ENCODE measurements around the gene KDM8.
"Not testable (repeated sequence)": the region's sequence is repeated elsewhere in the genome, so short reads cannot be mapped to it uniquely, and the experiment has no call there.

KDM8 gene

DNA sequence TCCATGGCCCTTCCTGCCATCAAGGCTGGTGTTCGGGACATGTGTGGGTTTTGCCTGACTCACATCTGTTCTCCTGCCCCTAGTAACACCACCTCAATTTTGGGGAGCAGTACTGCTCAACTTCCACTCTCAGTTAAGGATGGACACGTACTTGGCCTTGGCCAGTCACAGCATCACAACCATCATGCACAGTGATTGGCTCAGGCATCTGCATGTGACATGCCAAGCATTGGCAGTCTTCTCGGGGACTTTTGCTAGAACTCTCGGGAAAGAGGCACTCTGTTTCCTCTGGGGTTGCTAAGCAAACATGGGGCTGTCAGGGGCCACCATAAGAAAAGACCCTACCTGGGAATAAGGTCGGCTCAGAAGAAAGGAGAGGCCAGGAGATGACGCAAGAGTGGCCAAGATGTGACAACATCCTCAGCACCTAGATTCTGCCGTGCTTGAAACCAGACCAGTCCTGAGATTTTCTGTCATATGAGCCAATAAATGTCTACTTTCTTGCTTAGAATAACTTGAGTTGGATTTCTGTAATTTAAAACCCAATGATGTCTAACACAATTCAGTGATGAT is 11.9 kb upstream of the KDM8 start:
- no peak for DNase-seq

DNA sequence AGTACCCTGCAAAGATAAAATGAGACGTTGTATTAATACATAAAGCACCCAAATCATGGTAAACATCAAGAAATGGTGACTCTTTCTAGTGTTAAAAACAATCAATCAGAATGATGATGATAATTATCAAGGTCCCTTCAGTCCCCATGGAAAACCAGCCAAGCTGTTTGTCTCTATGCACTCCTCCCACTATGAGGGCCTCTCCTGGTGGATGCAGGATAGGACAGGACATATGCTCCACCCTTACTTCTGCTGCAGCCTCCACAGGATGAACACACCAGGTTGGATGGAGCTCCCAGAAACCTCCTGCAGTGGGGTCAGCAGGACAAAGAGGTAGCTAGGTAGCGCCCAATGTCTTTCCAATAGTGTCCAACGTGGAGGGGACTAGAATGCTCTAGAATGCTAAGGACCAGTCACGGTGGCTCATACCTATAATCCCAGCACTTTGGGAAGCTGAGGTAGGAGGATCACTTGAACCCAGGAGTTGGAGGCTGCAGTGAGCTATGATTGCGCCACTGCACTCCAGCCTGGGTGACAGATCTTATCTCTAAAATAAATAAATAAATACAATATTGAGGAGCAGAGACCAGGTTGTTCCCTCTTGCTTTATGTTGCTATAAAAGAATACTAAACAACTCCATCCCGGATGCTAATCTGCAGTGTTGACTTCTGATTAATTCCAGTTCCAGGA is 9.9 kb upstream of the KDM8 start:
- no peak for DNase-seq

DNA sequence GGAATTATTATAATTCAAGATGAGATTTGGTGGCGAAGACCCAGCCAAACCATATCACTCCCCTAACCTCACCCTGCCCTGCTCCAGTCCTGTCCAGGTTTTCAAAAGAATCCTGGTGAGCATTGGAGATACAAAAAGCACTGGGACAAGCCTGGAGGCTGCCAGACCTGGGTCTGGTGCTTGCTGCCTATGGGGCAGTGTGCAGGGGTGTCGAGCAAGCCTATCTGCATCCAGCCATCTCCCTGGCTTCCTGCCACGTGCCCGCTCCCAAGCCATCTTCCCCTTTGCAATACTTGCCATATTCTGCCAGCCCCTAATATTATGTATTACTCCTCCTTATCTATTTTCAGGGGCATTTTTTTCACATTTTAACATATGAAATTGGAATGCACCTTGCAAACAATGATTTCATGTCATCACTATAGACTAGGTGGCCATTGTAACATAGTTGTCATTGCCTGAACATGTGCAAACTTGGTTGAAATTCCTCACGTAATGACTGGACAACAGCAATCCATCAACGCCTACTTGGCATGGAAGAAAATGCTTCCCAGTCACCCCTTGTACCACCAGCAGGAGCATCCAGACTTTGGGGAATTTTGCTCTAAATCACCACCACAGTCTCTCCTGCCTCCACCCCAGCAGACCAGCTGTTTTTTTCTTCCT is 8.1 kb upstream of the KDM8 start:
- DNase-seq, result no peak

DNA sequence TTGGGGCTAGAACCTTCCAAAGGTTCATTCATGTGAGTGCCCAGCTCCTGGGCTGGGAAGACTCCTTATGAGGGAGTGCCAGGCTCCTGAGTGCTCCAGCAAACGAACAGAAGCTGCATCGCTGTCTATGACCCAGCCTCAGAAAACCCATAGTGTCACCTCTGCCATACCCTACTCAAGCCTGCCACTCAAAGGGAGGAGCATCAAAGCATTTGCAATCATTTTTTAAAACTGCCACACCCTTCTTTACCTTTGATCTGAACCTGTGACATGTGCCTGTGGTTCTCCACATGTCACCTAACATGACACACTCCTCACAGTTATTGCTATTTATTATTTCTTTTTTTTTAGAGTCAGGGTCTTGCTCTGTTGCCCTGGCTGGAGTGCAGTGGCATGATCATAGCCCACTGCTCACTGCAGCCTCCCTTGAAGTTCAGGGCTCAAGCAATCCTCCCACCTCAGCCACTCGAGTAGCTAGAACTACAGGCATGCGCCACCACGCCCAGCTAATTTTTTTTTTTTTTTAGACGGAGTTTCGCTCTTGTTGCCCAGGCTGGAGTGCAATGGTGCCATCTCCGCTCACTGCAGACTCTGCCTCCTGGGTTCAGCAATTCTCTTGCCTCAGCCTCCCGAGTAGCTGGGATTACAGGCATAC is 7.3 kb upstream of the KDM8 start:
- peak; percentile 44 to 89 (median 72) for DNase-seq

DNA sequence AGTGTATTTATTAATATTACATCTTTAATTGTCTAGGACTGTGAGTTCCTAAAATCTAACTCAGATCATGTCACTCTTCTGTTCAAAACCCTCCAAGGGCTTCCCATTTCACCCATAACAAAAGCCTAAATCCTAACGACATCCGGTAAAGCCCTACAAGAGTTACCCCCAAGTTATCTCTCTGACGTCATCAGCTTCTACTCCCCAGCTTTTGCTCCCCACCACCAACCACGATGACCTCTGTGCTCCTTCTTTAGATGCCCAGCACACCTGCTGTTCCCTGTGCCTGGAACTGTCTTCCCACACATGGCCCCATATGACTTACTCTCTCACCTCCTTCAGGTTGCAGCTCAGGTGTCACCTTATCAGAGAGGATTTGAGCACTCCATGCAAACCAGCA is 6.3 kb upstream of the KDM8 start:
- no peak for DNase-seq

DNA sequence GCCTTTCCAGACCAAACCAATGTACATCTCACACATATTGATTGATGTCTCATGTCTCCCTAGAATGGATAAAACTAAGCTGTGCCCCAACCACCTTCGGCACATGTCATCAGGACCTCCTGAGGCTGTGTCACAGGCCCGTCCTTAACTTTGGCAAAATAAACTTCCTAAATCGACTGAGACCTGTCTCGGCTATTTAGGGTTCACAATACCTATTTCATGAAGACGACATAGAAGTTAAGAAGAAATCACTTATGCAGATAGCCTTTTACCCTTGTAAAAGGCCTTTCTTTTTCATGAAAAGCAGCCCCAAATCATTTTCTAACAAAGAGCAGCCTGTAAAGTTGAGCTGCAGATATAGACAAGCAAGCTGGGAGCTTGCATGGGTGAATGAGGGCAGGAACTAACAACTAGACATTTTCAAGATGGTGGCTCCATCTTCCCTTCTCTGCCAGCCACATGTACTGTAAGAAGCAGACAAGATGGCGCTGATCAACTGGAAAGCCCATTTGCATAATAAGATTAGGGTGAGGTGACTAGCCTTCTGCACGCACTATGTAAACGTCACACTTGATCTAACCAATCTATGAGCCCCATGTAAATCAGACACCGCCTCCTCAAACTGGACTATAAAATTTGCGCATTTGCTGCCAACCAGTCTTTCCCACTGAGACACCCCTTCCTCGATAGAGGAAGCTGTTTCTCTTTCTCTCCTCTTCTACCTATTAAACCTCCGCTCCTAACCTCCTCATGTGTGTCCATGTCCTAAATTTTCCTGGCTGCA is 4.7 kb upstream of the KDM8 start:
- no peak for DNase-seq

DNA sequence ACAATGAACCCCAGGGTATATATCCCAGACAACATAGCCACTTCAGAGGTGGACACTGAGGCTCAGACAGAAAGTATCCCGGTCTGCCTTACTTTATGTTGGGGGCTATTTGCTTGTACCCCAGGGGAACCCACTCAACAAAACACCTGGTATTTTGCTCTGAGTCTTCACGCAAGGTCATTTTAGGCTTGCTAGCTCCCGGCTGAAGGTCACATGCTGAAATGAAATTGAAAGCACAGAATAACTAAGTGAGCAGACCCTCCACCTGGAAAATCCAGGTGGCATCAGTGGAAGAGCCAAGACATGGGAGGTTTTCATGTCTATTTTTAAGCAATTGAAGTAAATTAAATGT is 4.1 kb upstream of the KDM8 start:
- no peak for DNase-seq

DNA sequence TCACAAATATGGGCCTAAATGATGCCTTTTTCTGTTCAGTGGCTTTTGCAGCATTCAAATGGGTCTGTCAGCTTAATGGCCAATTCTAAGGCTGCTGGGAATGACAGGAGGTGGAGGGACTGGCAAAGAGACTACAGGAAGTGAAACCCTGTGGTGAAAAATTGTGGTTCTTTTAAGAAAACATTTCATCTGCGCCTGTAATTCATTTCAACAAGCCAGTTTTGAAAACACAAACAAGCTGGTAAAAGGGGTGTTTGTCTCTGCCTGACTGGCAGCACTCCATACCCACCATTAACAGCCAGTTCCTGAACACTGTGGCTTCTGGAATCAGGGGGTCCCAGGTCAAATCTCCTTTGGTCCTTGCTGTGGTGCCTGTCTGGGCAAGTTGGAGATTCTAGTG is 3.6 kb upstream of the KDM8 start:
- peak in 3 of 6 experiments; percentile 60 to 70 (median 67) for DNase-seq

DNA sequence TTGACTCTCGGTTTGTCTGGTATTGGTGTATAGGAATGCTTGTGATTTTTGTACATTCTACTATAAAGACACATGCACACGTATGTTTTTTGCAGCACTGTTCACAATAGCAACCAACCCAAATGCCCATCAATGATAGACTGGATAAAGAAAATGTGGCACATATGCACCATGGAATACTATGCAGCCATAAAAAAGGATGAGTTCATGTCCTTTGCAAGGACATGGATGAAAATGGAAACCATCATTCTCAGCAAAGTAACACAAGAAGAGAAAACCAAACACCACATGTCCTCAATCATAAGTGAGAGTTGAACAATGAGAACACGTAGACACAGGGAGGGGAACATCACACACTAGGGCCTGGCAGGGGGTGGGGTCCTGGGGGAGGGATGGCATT is 2.4 kb upstream of the KDM8 start:
- DNase-seq, result not testable (repeated sequence)

DNA sequence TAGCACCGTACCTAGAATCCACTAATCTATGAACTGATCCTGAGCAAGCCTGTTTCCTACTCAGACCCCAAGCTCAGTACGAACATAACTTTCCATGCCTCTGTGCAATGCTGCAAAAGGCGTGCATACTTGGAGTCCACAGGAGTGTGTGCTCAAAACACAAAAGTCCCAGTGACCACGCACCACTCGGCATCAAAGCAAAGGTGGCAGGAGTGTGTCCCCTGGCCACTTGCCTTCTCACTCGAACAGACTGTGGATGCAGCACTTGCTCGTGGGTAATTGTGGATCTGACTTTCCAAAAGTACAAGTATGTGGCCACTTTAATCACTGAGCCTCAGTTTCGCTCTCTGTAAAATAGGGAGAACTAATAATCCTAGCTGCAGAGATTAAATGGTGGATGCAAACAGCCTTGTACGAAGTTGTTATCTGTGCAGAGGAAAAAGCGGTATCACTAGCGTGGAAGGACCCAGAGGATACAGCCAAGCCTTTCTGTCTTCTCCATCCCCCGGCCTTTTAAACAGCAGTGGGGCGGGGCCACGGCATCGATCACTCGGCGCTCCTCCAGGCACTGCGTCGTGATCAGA is 311 bp upstream of the KDM8 start:
- DNase-seq, result peak in 2 of 6 experiments; percentile 89 to 90

DNA sequence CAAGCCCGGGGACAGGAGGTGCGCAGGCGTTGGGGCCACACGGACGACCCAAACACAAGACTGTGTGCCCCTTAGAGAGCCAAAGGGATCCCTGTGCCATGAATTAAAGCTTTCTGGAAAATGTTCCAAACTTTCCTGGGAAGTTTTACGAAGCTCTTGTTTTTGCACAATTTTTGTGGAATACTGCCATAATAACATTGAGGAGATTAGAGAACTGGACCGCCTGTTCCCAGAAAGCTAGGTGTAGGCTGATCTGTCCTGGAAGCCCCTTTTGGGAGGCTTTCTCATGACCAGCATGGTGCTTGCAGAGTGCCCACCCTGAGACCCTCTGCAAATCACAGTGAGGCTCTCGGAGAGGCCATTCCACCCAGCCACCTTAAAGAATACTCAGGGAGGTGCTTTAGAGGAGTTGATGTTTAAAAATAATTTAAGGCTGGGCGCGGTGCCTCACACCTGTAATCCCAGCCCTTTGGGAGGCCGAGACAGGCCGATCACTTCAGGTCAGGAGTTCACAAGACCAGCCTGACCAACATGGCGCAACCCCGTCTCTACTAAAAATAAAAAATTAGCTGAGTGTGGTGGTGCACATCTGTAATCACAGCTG is 1.1 kb downstream of the KDM8 start:
- no peak for DNase-seq

DNA sequence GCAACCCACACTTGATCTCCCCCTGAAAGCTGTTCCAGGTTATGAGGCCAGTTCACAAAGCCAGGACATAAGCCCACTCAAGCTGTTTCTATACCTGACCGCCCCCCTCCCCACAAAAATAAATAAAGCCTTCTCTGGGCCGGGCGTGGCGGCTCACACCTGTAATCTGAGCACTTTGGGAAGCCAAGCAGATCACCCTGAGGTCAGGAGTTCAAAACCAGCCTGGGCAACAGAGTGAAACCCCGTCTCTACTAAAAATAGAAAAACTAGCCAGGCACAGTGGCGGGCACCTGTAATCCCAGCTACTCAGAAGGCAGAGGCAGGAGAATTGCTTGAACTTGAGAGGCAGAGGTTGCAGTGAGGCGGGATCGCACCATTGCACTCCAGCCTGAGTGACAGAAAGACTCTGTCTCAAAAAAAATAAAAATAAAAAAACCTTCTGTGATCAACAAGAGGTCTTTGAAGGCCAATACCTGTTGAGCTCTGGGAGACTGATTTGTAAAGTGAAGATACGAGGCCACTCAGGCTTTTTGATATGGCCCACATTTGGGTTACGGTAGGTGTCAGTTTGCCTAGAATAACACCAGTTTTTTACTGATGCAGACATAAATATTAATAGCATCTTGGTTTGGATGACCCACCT is 2.2 kb downstream of the KDM8 start:
- DNase-seq, result no peak

DNA sequence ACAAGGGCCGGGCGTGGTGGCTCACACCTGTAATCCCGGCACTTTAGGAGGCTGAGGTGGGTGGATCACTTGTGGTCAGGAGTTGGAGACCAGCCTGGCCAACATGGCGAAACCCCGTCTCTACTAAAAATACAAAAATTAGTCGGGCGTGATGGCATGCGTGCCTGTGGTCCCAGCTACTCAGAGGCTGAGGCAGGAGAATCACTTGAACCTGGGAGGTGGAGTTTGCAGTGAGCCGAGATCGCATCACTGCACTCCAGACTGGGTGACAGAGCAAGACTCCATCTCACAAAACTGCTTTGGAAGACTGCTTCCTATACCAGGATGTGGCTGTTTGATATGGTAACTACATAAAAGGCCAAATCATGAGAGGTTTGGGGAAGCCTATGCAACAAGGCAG is 3.8 kb downstream of the KDM8 start:
- not testable (repeated sequence) for DNase-seq

DNA sequence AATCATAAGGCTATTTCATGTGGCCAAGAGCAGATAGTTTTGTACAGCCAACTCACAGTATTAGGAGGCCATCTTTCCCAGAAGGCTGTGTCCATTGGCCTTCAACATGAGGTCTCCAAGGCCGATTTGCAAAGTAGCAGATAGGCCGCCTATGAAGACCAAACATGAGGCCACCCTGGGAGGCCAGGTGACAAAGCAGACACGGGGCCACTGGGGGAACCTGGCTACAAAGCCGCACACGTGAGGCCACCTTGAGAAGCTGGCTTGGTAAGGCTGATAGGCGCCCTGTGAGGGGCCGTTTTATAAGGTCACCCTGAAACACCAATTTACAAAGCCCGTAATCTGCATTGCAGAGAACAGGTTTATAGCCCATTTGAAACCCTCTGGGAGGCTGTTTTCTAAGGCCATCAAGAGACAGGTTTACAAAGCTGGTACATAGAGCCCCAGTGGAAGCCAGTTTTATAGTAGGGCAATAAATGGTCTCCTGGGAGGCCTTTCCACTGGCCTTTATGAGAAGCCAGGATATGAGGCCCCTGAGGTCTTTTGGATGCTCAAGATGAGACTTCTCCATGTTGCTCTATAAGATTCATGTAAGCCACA is 4.9 kb downstream of the KDM8 start:
- DNase-seq, result no peak

DNA sequence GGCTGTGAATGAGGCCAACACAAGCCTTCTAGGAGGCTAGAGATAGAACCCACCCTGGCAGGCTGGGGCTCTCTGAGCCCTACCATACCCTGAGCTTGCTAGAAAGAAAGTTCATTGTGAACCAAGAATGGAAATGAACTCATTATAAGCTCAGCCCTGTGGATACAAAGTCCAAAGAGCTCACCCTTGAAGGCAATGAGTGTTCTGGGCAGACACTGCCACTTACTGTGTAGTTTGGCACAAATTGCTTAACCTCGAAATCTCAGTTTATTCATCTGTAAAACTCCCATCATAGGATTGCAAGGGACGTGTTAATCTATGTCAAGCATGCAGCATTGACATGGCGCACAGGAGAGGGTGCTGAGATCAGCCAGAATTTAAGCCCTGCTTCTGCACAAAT is 5.5 kb downstream of the KDM8 start:
- no peak for DNase-seq

DNA sequence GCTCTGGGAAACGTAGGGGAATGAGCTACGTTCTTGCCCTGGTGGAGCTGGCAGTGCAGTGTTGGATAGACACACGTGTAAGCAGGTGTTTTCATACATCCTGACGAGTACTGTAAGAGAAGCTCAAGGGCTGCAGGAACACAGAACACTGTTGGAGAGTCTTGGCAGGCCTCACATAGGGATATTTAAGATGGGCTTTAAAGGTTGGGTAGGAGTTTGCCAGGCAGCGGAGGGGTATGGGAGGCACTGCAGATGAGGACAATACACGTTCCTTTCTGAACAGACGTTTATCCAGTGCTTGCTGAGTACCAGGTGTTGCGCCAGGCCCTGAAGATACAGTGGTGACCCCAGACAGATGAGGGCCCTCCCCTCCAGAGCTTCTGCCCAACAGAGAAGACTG is 6.3 kb downstream of the KDM8 start:
- no peak for DNase-seq

DNA sequence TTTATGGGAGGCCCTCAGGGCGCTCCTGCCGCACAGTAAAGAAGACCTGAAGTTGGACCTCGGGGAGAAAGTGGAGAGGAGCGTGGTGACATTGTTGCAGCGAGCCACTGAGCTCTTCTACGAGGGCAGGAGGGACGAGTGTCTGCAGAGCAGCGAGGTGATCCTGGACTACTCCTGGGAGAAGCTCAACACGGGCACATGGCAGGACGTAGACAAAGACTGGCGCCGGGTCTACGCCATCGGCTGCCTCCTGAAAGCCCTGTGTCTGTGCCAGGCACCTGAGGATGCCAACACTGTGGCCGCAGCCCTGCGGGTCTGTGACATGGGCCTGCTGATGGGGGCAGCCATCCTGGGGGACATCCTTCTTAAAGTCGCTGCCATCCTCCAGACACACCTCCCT is 6.8 kb downstream of the KDM8 start:
- DNase-seq, result no peak

DNA sequence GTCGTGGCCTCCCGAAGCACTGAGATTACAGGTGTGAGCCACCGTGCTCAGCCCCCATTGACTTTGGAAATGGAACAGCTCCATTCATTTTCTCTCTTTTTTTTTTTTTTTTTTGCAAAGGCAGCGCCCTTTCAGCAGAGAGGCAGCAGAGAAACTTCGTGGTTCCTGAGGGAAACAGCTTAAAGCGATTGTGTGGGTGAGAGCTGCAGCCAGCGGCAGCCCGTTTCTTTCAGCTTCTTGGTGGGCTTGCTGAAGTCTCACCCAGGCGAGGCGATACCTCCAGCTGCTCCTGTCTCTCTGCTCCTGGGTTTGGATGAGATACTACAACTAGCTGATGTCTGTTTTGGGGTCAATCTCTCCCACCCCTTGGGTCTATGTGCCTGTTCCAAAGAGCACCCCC is 7.7 kb downstream of the KDM8 start:
- DNase-seq, result no peak

DNA sequence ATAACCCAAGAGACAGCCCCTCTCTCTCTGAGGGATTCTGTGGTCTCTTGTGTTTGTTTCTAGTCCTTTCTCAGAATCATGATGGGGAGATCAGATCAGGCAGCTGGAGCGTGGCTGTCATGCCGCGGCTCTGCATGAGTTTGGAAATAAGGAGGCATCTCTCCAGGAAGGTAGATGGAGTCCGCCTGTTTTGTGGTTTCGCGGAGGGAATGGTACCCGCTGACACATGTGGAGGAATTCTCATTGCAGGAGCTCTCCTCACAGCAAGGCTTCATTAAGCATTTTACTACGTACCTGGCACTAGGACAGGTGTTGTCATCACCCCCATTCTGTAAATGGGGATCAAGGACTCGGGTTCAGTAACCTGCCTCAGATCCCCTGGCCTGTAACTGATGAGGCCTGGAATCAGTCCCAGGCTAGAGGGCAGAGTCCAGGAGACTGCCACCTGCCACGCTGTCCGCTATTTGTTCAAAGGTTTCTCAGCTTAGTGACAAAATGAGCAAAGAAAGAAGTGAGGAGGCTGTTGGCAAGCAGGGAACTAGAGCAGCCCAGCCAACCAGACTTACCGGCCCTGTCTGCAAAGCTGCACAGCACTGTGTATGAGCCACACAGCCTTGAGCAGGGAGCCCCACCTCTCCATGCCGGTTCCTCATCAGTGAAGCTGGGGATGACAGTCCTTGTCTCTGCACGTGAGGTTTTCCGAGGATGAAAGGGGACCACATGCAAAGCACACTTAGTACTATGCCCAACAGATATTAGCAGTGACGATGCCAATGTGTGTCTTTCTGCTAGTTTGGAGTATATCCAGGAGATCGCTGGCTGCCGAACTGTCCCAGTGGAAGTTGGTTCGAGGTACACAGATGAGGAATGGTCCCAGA is 11.0 kb downstream of the KDM8 start:
- DNase-seq, result no peak

DNA sequence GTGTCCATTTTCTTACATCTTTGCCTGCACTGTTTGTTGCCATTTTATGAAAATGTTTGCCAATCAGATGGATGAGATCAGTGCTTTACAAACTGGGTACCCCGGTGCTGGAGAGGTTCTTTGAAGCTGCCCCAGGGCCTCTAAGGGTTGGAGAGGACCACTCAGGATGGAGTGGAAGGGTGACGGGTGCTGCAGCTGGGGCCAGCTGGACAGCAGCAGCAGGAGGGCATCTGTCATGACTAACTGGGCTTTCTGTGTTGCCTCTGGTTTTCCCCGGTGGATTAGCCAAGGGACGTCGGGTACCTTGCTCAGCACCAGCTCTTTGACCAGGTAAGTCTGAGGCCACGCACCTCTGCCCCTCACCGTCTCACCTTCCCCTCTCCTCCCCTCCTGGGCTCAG is 12.3 kb downstream of the KDM8 start:
- DNase-seq, result no peak

Measured in stimulated activated naive CD4-positive, alpha-beta T cell (primary cell).